ENCODE measurements around the gene DDX54. TPM values are rescaled to one million over a fixed set of nuclear protein-coding genes. Genes with fewer than 3 reads are reported as not detected.

Gene DDX54, protein sequence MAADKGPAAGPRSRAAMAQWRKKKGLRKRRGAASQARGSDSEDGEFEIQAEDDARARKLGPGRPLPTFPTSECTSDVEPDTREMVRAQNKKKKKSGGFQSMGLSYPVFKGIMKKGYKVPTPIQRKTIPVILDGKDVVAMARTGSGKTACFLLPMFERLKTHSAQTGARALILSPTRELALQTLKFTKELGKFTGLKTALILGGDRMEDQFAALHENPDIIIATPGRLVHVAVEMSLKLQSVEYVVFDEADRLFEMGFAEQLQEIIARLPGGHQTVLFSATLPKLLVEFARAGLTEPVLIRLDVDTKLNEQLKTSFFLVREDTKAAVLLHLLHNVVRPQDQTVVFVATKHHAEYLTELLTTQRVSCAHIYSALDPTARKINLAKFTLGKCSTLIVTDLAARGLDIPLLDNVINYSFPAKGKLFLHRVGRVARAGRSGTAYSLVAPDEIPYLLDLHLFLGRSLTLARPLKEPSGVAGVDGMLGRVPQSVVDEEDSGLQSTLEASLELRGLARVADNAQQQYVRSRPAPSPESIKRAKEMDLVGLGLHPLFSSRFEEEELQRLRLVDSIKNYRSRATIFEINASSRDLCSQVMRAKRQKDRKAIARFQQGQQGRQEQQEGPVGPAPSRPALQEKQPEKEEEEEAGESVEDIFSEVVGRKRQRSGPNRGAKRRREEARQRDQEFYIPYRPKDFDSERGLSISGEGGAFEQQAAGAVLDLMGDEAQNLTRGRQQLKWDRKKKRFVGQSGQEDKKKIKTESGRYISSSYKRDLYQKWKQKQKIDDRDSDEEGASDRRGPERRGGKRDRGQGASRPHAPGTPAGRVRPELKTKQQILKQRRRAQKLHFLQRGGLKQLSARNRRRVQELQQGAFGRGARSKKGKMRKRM
- polyA plus RNA-seq (2013, experiment 1 of 2) = 60.8 TPM
- polyA plus RNA-seq (2013, experiment 2 of 2) = 59.6 TPM

DNA sequence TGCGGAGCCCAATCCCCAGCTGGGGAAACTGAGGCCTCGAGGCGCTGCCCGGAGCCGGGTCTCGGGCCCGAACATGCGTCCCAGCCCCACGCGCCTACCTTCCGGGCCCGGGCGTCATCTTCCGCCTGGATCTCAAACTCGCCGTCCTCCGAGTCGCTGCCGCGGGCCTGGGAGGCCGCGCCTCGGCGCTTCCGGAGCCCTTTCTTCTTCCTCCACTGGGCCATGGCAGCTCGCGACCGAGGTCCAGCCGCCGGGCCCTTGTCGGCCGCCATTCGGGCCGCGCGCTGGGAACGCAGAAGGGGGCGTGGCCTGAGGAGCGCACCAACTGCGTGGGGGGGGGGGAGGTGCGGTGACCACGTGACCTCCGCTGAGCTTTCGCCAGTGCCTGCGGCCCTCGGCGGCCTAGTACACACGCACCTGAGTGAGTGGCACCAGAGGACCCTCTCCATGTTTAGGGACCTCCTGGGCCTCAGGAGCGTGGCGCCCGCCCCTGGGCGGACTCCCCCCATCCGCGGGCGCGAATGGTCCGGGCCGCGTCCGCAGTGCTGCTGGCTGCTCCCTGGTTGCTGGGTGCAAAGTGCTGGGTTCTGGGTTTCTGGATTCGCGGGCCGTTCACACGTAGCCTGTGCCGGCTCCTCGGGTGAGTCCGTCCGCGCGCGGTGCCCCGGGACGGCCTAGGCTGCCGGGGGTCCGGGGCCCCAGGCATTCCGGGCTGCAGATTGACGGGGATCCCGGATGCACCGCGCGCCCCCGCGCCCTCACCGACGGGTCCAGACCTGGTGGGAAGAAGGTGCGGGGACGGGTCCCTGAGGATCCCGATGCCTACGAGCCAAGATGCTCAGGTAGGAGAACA is at the start of gene DDX54, which contains the start of gene RITA1:
TSS of gene DDX54 (minus strand) at position 299 of the 853 bp plus-strand sequence. CDS start at position 272, 27 bp downstream.
TSS of gene RITA1 (plus strand) at position 542 of the 853 bp plus-strand sequence. CDS start 1,026 bp downstream, outside the sequence.
- no CpG with 5 or more reads among the region's 89 CpGs for WGBS, 2 donors (ENCODE audit: extremely low coverage in 2 of 2, insufficient read length in 2 of 2, insufficient replicate concordance in 1 of 2)
- Histone ChIP-seq H4K8ac (ENCODE audit: low read depth, low read length) (peak within 1 kb of the TSS; percentile 8), H2AFZ (ENCODE audit: low read length) (peak within 1 kb of the TSS; percentile 100), H2BK120ac (ENCODE audit: low read depth, low read length) (no peak within 1 kb of the TSS), H3K9ac (ENCODE audit: low read depth, low read length, poor library complexity) (peak within 1 kb of the TSS; percentile 91), H3K18ac (ENCODE audit: low read length) (peak within 1 kb of the TSS; percentile 93), H2AK5ac (ENCODE audit: low read depth, low read length) (no peak within 1 kb of the TSS), H3K9me3 (replicated peaks in 1 of 2; ENCODE audit: control insufficient read depth in 2 of 2, insufficient read depth in 1 of 2, low read depth in 1 of 2, low read length in 2 of 2) (no peaks in the 10 kb centered on the region), H3K14ac (ENCODE audit: low read length) (peak within 1 kb of the TSS; percentile 94), H3K27me3 (ENCODE audit: control insufficient read depth in 3 of 3, insufficient read depth in 3 of 3, low read depth in 1 of 3, low read length in 3 of 3) (no peaks in the 10 kb centered on the region), H2BK15ac (ENCODE audit: low read length) (no peak within 1 kb of the TSS), H3K36me3 (replicated peaks in 1 of 2; ENCODE audit: control insufficient read depth in 2 of 2, insufficient read depth in 2 of 2, low read length in 2 of 2) (peaks cover 16 to 40% of the 10 kb centered on the region in 2 donors), H4K91ac (ENCODE audit: low read depth, low read length, poor library complexity) (no peak within 1 kb of the TSS), H2BK12ac (ENCODE audit: low read length) (no peak within 1 kb of the TSS), H3K23ac (ENCODE audit: low read depth, low read length, poor library complexity) (peak within 1 kb of the TSS; percentile 80), H3K4ac (ENCODE audit: low read length) (no peak within 1 kb of the TSS), H3K27ac (replicated peaks; ENCODE audit: low read length) (peak within 1 kb of the TSS; percentile 79), H3K4me1 (ENCODE audit: control insufficient read depth in 2 of 2, insufficient read depth in 1 of 2, low read depth in 1 of 2, low read length in 2 of 2) (peaks cover 3 to 8% of the 10 kb centered on the region in 2 donors), H2BK5ac (ENCODE audit: low read length) (peak within 1 kb of the TSS; percentile 99), H3K4me3 (ENCODE audit: low read length in 2 of 2) (peak within 1 kb of the TSS; percentile 98), H3K4me2 (ENCODE audit: insufficient read depth, low read length, poor library complexity, severe bottlenecking) (peak within 1 kb of the TSS; percentile 77), H3K79me1 (ENCODE audit: low read depth, low read length) (peaks cover 8% of the 10 kb centered on the region)
- DNase-seq (ENCODE audit: low spot score) = peak; percentile 87

DNA sequence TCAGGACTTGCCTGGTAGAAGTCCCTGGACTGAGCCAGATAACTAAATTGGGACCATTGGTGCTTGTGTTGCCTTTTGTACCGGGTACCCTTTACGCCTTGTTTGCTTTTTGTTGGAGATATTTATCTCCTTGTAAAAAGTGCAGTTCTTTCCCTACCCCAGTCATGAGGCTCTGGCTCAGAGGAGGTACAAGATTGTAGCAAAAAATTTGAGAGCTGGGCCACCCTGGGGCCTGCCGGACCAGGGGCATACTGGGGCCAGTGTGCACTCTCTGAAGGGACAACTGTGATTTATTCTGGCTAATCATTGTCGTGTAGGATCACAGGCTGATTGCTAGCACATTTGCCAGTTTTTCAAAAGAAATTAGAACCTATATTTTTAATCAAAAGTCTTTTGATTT is 49.2 kb upstream of the DDX54 start:
- WGBS, 2 donors (ENCODE audit: extremely low coverage in 2 of 2, insufficient read length in 2 of 2, insufficient replicate concordance in 1 of 2) = no CpG with 5 or more reads among the region's 4 CpGs
- Histone ChIP-seq H3K27ac (replicated peaks; ENCODE audit: low read length) (no peak overlapping the region), H3K4me3 (ENCODE audit: low read length in 2 of 2) (no peak overlapping the region), H3K18ac (ENCODE audit: low read length) (no peak overlapping the region), H3K4ac (ENCODE audit: low read length) (no peak overlapping the region), H3K9me3 (replicated peaks in 1 of 2; ENCODE audit: control insufficient read depth in 2 of 2, insufficient read depth in 1 of 2, low read depth in 1 of 2, low read length in 2 of 2) (peaks cover 3 to 5% of the 10 kb centered on the region in 2 donors), H3K9ac (ENCODE audit: low read depth, low read length, poor library complexity) (no peak overlapping the region), H3K27me3 (ENCODE audit: control insufficient read depth in 3 of 3, insufficient read depth in 3 of 3, low read depth in 1 of 3, low read length in 3 of 3) (no peaks in the 10 kb centered on the region), H4K91ac (ENCODE audit: low read depth, low read length, poor library complexity) (no peak overlapping the region), H2AFZ (ENCODE audit: low read length) (no peak overlapping the region), H2BK12ac (ENCODE audit: low read length) (no peak overlapping the region), H3K23ac (ENCODE audit: low read depth, low read length, poor library complexity) (no peak overlapping the region), H3K79me1 (ENCODE audit: low read depth, low read length) (no peaks in the 10 kb centered on the region), H2AK5ac (ENCODE audit: low read depth, low read length) (no peak overlapping the region), H3K4me1 (ENCODE audit: control insufficient read depth in 2 of 2, insufficient read depth in 1 of 2, low read depth in 1 of 2, low read length in 2 of 2) (peaks cover 3 to 20% of the 10 kb centered on the region in 2 donors), H2BK120ac (ENCODE audit: low read depth, low read length) (no peak overlapping the region), H2BK15ac (ENCODE audit: low read length) (no peak overlapping the region), H3K14ac (ENCODE audit: low read length) (no peak overlapping the region), H2BK5ac (ENCODE audit: low read length) (no peak overlapping the region), H3K36me3 (replicated peaks in 1 of 2; ENCODE audit: control insufficient read depth in 2 of 2, insufficient read depth in 2 of 2, low read length in 2 of 2) (peaks cover 12 to 21% of the 10 kb centered on the region in 2 donors), H3K4me2 (ENCODE audit: insufficient read depth, low read length, poor library complexity, severe bottlenecking) (no peak overlapping the region), H4K8ac (ENCODE audit: low read depth, low read length) (no peak overlapping the region)
- DNase-seq (ENCODE audit: low spot score) = no peak

DNA sequence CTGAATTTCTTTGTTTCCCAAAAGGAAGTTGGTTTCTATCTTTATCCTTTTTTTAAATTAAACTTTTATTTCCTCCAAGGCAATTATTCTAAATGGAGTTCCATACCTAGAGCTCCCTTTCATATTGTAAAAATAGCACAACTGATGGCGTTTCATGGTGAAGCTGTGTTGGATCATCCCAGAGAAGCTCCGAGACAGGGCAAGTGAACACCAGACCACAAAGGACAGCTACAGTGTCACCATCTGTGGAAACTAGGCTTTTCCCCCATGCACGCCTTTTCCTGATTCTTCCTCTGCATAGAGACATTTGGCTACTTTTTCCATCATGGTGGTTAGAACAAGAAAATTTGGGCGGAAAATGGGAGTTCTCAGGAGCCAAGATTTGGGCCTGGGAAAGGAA is 48.7 kb upstream of the DDX54 start:
- H3K4me2 ChIP-seq (ENCODE audit: insufficient read depth, low read length, poor library complexity, severe bottlenecking) = no peak overlapping the region
- no peak overlapping the region for H3K18ac ChIP-seq (ENCODE audit: low read length)
- no peak overlapping the region for H3K14ac ChIP-seq (ENCODE audit: low read length)
- WGBS, 2 donors (ENCODE audit: extremely low coverage in 2 of 2, insufficient read length in 2 of 2, insufficient replicate concordance in 1 of 2) = no CpG with 5 or more reads among the region's 4 CpGs
- H2AK5ac ChIP-seq (ENCODE audit: low read depth, low read length) = no peak overlapping the region
- H4K91ac ChIP-seq (ENCODE audit: low read depth, low read length, poor library complexity) = no peak overlapping the region
- no peak overlapping the region for H2BK12ac ChIP-seq (ENCODE audit: low read length)
- no peak for DNase-seq (ENCODE audit: low spot score)
- no peaks in the 10 kb centered on the region for H3K79me1 ChIP-seq (ENCODE audit: low read depth, low read length)
- H3K27ac ChIP-seq (replicated peaks; ENCODE audit: low read length) = no peak overlapping the region
- no peak overlapping the region for H3K4ac ChIP-seq (ENCODE audit: low read length)
- H3K23ac ChIP-seq (ENCODE audit: low read depth, low read length, poor library complexity) = no peak overlapping the region
- no peaks in the 10 kb centered on the region for H3K27me3 ChIP-seq (ENCODE audit: control insufficient read depth in 3 of 3, insufficient read depth in 3 of 3, low read depth in 1 of 3, low read length in 3 of 3)
- H2AFZ ChIP-seq (ENCODE audit: low read length) = no peak overlapping the region
- H2BK120ac ChIP-seq (ENCODE audit: low read depth, low read length) = no peak overlapping the region
- peaks cover 7 to 20% of the 10 kb centered on the region in 2 donors for H3K4me1 ChIP-seq (ENCODE audit: control insufficient read depth in 2 of 2, insufficient read depth in 1 of 2, low read depth in 1 of 2, low read length in 2 of 2)
- no peak overlapping the region for H3K4me3 ChIP-seq (ENCODE audit: low read length in 2 of 2)
- no peak overlapping the region for H2BK5ac ChIP-seq (ENCODE audit: low read length)
- H3K9me3 ChIP-seq (replicated peaks in 1 of 2; ENCODE audit: control insufficient read depth in 2 of 2, insufficient read depth in 1 of 2, low read depth in 1 of 2, low read length in 2 of 2) = peaks cover 3 to 5% of the 10 kb centered on the region in 2 donors
- H3K36me3 ChIP-seq (replicated peaks in 1 of 2; ENCODE audit: control insufficient read depth in 2 of 2, insufficient read depth in 2 of 2, low read length in 2 of 2) = peaks cover 12 to 21% of the 10 kb centered on the region in 2 donors
- no peak overlapping the region for H3K9ac ChIP-seq (ENCODE audit: low read depth, low read length, poor library complexity)
- H2BK15ac ChIP-seq (ENCODE audit: low read length) = no peak overlapping the region
- no peak overlapping the region for H4K8ac ChIP-seq (ENCODE audit: low read depth, low read length)

All from neuronal stem cell (in vitro differentiated cells).